Activated CD8-positive, alpha-beta memory T cell treated with anti-CD3 and anti-CD28 coated beads for 36 hours (primary cell): Measurements from ENCODE around the gene RBBP8NL. TPM values are rescaled to one million over a fixed set of nuclear protein-coding genes. Genes with fewer than 3 reads are reported as not detected.

Experiments used
- CTCF ChIA-PET: fragments of 350-600 bp; sonication (Branson Sonifier 250); formaldehyde crosslinking; loops from one replicate; lab custom pipeline; 2021; ENCODE audit warnings: antibody characterized with exemption; lab: Charles Lee
- POLR2A ChIA-PET: fragments of 350-600 bp; sonication (Branson Sonifier 250); formaldehyde crosslinking; loops from one replicate; lab custom pipeline; 2021; ENCODE audit warnings: antibody characterized with exemption; lab: Charles Lee
- total RNA-seq, 2 experiments: library from RNA; stranded (reverse); gene quantifications; one replicate each; pipeline ENCODE4 v1.2.3, GENCODE V29; 2021

The RBBP8NL gene
- total RNA-seq, 2 experiments from 2014 or later, result not detected

DNA sequence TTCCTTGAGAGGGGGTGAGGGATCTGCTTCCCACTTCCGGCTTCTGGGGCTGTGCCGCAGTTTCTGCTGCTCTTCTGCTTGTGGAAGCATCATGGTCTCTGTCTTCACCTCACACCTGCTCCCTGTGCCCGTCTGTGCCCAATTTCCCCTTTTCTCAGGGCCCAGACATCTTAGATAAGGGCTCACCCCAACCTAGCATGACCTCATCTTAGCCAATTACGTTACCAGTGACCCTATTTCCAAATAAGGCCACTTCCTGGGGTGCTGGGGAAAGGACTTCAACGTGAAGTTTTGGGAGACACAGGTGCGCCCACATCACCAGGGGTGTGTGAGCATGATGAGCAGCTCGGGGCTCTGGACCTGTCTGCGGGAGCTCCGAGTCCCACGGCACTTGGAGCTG lies 20.7 kb upstream of the RBBP8NL start:
- ChIA-PET CTCF (no interaction called here), POLR2A (no interaction called here)

DNA sequence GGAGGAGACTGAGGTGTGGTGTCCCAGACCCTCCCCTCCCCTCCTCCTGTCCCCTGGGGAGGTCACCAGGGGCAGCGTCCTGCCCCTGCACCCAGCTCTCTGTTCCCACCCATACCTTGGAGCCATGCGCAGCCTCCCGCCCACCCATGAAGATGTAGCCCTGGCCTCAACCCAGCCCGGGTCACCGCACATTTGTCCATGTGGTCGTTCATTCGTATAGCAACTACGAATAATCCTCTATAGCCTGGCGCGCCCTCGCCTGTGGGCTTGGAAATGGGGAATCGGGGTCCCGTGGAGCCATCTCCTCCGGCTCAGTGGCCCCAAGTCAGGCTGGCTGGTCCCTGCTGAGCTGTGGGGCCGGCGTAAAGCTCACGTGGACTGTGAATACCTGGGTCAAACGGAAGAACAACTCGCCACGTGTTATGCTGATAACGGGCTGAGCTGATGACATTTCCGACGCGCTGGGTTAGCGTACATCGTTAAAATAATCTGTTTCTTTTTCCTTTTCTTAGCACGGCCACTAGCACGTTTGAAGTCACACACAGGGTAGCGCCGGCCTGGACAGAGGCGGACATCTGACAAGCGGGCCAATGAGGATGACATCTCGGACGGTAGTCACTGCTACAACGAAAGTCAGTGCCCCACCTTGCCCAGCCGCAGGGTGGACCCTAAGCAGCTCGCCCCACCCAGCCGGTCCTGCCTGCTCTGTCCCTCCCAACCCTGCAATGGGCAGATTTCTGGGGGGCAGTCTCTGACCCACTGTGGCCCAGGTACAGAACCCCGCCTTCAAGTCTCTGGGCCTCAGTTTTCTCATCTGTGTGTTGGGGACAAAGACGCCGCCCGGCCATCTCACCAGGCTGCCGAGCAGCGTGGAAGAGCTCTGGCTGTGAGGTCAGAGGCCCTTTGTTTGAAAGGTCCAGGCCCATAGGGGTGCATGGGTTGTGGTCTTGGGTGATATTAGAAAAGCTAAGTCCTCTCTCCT lies 19.8 kb upstream of the RBBP8NL start:
- ChIA-PET CTCF (no interaction called here), POLR2A (no interaction called here)

- POLR2A ChIA-PET, result no interaction called here
- CTCF ChIA-PET, result no interaction called here
Observed at GRCh38 chr20:62446481-62446880, 19.1 kb upstream of the RBBP8NL start.

- CTCF ChIA-PET, result no interaction called here
- POLR2A ChIA-PET, result no interaction called here
Observed at GRCh38 chr20:62445553-62446340, 18.4 kb upstream of the RBBP8NL start.

GRCh38 chr20:62444286-62444685 lies 16.9 kb upstream of the RBBP8NL start:
- ChIA-PET CTCF (no interaction called here), POLR2A (no interaction called here)

DNA sequence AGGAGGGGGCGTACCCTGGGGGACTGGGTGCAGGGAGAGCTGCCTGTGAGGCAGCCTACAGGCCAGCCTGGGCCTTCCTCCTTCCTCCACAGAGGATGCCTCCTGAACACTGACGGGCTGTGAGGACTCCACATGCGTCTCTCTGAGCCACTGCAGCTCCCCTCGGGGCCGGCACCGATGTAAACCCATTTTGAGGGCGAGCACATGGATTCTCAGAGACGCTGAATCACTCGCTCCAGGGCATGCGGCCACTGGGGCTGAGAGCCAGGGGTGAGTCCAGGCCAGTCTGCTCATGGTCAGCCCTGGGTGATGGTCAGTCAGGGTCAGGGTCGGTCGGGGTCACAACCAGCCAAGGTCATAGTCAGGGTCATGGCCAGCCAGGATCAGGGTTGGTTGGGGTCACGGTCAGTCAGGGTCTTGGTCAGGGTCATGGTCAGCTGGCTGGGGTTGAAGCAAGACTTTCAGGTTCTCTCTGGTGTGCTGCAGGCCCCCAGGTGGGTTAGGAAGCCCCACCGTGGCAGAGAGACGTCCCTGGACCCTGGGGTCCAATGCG lies 14.7 kb upstream of the RBBP8NL start:
- ChIA-PET POLR2A (no interaction called here), CTCF (no interaction called here)

GRCh38 chr20:62439218-62439617 lies 11.9 kb upstream of the RBBP8NL start:
- ChIA-PET POLR2A (no interaction called here), CTCF (interaction anchor here (1.4 kb wide), 1 partner anchor 29 kb away, joined by 3 read pairs; no protein-coding TSS in a partner anchor)

DNA sequence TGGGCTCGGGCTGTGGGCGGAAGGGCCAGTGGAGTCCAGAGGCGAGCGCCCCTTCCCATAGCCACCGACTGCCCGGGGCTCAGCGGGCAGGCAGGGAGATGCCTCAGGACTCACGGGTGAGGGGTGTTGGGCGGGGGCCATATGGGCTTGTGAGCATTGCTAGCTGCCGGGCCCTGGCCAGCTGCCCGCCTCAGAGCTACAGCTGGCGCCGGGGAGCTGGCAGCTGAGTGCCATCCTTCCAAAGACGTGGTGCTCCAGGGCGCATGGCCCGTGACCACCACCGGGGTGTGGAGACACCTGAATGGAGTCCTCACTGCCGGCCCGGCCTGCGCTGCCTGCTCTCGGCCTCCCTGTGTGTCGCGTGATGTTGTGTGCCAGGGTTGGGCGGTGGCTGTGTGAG lies 10.6 kb upstream of the RBBP8NL start:
- ChIA-PET CTCF (no interaction called here), POLR2A (no interaction called here)

- CTCF ChIA-PET, result no interaction called here
- POLR2A ChIA-PET, result no interaction called here
Observed at GRCh38 chr20:62437496-62437895, 10.2 kb upstream of the RBBP8NL start.

GRCh38 chr20:62436692-62437091 lies 9.4 kb upstream of the RBBP8NL start:
- POLR2A ChIA-PET, result no interaction called here
- CTCF ChIA-PET, result no interaction called here

GRCh38 chr20:62433658-62434497 lies 6.5 kb upstream of the RBBP8NL start:
- ChIA-PET CTCF (no interaction called here), POLR2A (no interaction called here)

DNA sequence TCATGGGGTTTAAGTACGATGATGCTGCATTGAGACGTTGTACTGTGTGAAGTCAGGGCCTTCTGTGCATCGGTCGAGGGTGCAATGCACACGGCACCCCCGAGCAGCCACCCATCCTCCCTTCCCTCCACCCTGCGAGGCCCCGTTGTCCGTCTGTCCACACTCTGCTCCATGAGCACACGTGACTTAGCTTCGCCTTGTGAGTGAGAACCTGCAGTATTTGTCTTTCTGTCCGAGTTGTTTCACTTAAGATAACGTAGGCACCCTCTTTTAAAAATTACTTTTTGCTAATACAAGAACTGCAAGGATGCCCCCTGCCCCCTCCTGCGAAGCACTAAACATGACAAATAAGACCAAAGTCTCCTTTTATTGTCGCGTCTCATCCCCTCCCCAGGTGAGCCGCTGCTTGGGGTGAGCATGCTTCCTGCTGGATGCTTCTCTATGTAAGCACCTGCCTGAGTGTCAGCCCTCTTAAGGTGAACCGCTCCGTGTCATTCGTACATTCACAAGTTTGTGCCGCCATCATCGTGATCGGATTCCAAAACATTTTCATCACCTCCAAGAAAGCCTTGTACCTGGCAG lies 3.6 kb upstream of the RBBP8NL start:
- ChIA-PET CTCF (no interaction called here), POLR2A (no interaction called here)

GRCh38 chr20:62430311-62430853 lies 3.0 kb upstream of the RBBP8NL start:
- ChIA-PET CTCF (no interaction called here), POLR2A (no interaction called here)

DNA sequence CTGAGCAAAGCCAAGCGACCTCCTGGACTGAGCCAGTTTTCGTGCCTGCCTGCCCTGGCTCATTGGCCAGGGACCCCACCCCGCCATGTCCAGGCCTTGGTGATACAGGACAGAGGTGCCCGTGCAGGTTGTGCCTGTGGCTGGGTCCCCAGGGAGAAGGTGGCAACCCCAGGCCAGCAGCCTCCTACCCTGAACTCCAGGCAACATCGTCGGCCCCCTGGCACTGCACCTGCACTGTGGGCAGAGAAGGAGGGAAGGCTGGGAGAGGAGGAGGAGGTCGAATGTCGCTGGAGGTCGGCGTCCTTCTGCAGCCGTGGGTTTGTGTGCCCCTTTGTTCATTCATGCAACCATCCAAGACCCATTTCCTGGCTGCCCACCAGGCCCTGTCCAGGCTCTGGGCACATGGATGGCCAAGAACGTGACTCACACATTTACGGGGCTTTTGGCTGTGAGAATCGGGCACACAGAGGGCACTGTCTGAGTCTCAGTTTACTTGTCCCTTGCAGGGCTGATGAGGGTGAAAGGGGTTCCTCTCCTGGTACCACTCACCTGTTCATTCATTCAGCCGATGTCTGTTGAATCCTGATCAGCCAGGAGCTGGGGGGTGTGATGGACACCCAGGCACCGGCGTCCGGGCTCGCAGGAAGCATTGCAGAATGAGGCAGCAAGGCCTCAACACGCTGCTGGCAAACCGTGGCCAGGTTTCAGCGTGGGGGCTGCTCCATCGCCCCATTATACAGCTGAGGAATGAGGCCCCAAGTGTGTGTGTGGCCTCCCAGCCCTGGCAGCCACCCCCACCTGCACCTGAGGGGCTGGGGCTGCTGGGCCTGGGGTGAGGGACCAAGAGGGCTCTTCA lies 2.3 kb upstream of the RBBP8NL start:
- ChIA-PET CTCF (no interaction called here), POLR2A (no interaction called here)

- ChIA-PET CTCF (no interaction called here), POLR2A (no interaction called here)
Observed at GRCh38 chr20:62428396-62429295, 1.3 kb upstream of the RBBP8NL start.

- POLR2A ChIA-PET, result no interaction called here
- CTCF ChIA-PET, result no interaction called here
Observed at GRCh38 chr20:62428002-62428372, 648 bp upstream of the RBBP8NL start.

- ChIA-PET POLR2A (no interaction called here), CTCF (no interaction called here)
Observed at GRCh38 chr20:62426699-62427131, 624 bp downstream of the RBBP8NL start.
